GM13977 (cell line): Measurements from ENCODE around the gene CFAP58.

Experiments
- DNase-seq: peaks from one replicate; pipeline ENCODE4 v3.0.0; 2012; ENCODE audit warnings: low spot score
- CTCF ChIP-seq: IDR thresholded peaks from 2 replicates; pipeline ENCODE4 v1.5.1; 2012; ENCODE audit warnings: mild to moderate bottlenecking, control low read depth; ENCODE audit not compliant: insufficient read depth; ENCODE audit errors: extremely low read depth, missing control alignments
- in situ Hi-C: fragments of 300-500 bp; cut with MboI; formaldehyde crosslinking; loops from one replicate; pipeline ENCODE4 v1.12.0; 2022; ENCODE audit warnings: low sequenced_read_pairs, low pct_unique_long_range_greater_than_20kb, mixed read lengths, inconsistent platforms; ENCODE audit not compliant: unreplicated experiment

The CFAP58 gene

DNA sequence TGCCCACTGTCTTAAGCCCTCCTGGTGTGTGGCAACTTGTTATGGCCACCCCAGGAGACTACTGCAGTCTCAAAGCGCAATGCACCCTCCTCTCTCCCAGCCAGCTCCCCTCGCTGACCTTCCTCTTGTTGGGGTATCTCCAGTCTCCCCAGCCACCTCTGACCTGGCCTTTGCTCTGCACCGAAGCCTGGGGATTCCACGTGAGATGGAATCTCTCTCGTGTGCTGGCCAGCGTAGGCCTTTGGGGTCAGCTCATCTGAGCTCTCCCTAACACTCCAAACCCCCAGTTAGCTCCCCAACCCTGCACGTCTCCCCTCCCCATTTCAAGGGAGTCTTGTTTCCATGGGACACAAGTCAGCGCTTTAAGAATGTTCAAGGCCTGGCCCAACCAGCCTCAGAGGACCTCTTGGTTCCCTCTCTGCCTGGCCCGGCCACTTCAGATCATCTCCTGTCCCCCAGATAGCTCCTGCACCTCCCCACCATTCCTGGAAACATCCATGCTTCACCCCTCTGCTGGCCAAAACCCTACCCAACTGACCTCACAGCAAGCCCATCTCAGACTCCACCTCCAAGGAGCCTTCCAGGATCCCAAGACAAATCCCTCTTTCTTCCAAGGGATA, 26.5 kb upstream of the CFAP58 start:
- in situ Hi-C loops, result no loop called here
- TF ChIP-seq CTCF, result no peak
- no peak for DNase-seq

- in situ Hi-C loops, result no loop called here
- TF ChIP-seq CTCF, result no peak
- DNase-seq, result no peak
Observed at GRCh38 chr10:104327745-104328645, 25.6 kb upstream of the CFAP58 start.

GRCh38 chr10:104328646-104328895, 25.1 kb upstream of the CFAP58 start:
- in situ Hi-C loops, result no loop called here
- no peak for TF ChIP-seq CTCF
- no peak for DNase-seq

- no peak for TF ChIP-seq CTCF
- DNase-seq, result no peak
Observed at GRCh38 chr10:104328896-104329710, 24.5 kb upstream of the CFAP58 start.

GRCh38 chr10:104329735-104330134, 23.9 kb upstream of the CFAP58 start:
- DNase-seq, result no peak
- no peak for TF ChIP-seq CTCF
- in situ Hi-C loops, result no loop called here

More at GRCh38 chr10:104328896-104329710, 24.5 kb upstream of the CFAP58 start:
- in situ Hi-C loops, result no loop called here

DNA sequence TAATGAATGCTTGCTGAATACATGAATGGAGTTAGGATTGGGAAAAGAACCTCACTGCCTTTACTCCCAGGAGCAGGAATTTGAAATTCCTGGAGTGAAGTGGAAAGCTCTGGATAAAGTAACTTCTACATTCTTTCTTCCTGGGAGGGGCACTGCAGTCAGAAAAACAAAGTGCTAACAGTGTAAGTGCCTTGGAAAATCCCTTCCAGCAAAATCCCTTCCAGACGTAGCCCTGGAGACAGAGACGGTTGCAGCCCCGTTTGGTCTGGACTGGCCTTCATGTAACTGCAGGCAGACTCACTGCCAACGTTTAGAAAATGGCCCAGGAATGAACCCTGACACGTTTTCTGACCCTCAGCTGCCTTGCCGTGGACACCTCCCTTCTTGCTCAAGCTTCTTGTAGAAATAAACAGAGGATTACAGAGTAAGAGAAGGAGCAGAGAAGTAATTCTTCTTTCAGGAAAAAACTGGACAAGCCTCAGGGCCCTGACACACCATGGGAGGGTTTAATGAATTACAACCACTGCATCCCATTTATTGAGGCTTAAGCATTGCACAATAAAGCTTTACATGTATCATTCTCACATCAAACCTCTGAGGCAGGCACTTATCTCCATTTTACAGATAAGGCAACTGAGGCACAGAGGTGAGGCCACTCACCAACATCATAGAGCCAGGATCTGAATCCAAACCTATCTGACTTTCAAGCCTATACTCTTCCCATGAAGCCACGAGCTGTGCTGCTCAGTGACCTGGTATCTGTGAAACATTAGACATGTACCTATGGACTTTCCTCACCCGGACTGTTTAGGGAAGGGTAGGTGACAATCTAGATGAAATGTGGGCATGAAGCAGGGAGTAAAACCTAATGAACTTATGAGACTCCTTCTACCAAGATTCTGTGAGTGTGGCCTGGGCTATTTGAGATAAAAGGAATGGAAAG, 23.2 kb upstream of the CFAP58 start:
- no peak for TF ChIP-seq CTCF
- DNase-seq, result no peak
- in situ Hi-C loops, result no loop called here
